Tibial nerve (tissue), 4 donors: Measurements from ENCODE around the gene FOXD4. TPM values are rescaled to one million over a fixed set of nuclear protein-coding genes. Genes with fewer than 3 reads are reported as not detected.
"Not testable (repeated sequence)": the region's sequence is repeated elsewhere in the genome, so short reads cannot be mapped to it uniquely, and the experiment has no call there.

ENCODE experiments used
- DNase-seq, 2 donors: peaks; one replicate each; pipeline ENCODE4 v3.0.0-alpha.2; 2019; ENCODE audit warnings: low spot score in 2 of 2
- H3K27ac ChIP-seq, 4 donors: fragments of 200-600 bp; sonication (generic) in 3 of 4; one replicate each; pipeline ENCODE4 v1.5.1; 2017 to 2019; ENCODE audit warnings: mild to moderate bottlenecking in 1 of 4
- H3K27me3 ChIP-seq, 2 donors: fragments of 200-600 bp; sonication (generic) in 1 of 2; one replicate each; pipeline versions ENCODE4 v1.5.1 to v1.6.0; 2017 to 2019
- H3K36me3 ChIP-seq, 3 donors: fragments of 200-600 bp; sonication (generic); one replicate each; pipeline ENCODE4 v1.5.1; 2018 to 2019
- H3K4me1 ChIP-seq, 4 donors: fragments of 200-600 bp; sonication (generic) in 3 of 4; one replicate each; pipeline ENCODE4 v1.5.1; 2017 to 2019
- H3K4me3 ChIP-seq, 4 donors: fragments of 200-600 bp; sonication (generic) in 3 of 4; one replicate each; pipeline ENCODE4 v1.5.1; 2017 to 2019; ENCODE audit warnings: mild to moderate bottlenecking in 1 of 4, moderate library complexity in 1 of 4
- H3K9me3 ChIP-seq, 4 donors: fragments of 200-600 bp; sonication (generic) in 3 of 4; one replicate each; pipeline ENCODE4 v1.5.1; 2017 to 2019
- WGBS, 2 donors: methylation state at CpG; one replicate each; pipeline ENCODE4 v1.1.5; 2018; 5-methylcytosine and 5-hydroxymethylcytosine counted together
- total RNA-seq, 4 donors: library from RNA; depleted of rRNA; stranded (reverse); fragments of >200 nt; gene quantifications; one replicate each; pipeline ENCODE4 v1.1.0, GENCODE V29; 2016

The FOXD4 gene
- not detected for total RNA-seq

GRCh38 chr9:117995-118467 is at the start of gene FOXD4:
TSS of gene FOXD4 (minus strand) at chr9:118417. CDS start at chr9:118119, 298 bp downstream.
- Histone ChIP-seq H3K27me3 (peaks cover 2 to 48% of the 10 kb centered on the region in 2 donors), H3K4me1 (peaks cover 0 to 32% (median 15%) of the 10 kb centered on the region in 4 donors)
- not testable (repeated sequence) for H3K36me3 ChIP-seq, H3K9me3 ChIP-seq, H3K4me3 ChIP-seq, DNase-seq, H3K27ac ChIP-seq
- 21 to 22% methylated on average over 26 to 28 of the region's 30 CpGs for WGBS, 2 donors

GRCh38 chr9:159871-160270 is 41.7 kb upstream of the FOXD4 start:
- H3K4me1 ChIP-seq, DNase-seq, H3K27ac ChIP-seq, H3K27me3 ChIP-seq, H3K4me3 ChIP-seq, H3K36me3 ChIP-seq, H3K9me3 ChIP-seq: not testable (repeated sequence)
- 15% methylated on average over 1 of the region's 1 CpG; no CpG with 5 or more reads in 1 of the 2 donors for WGBS, 2 donors

- H3K27me3 ChIP-seq, H3K4me3 ChIP-seq, DNase-seq, H3K9me3 ChIP-seq, H3K36me3 ChIP-seq, H3K4me1 ChIP-seq, H3K27ac ChIP-seq: not testable (repeated sequence)
These were observed 33.0 kb upstream of the FOXD4 start for GRCh38 chr9:151173-151572.

- H3K27ac ChIP-seq, H3K4me1 ChIP-seq, H3K27me3 ChIP-seq, H3K4me3 ChIP-seq, DNase-seq, H3K9me3 ChIP-seq, H3K36me3 ChIP-seq: not testable (repeated sequence)
- WGBS, 2 donors = 96% methylated on average over 13 to 14 of the region's 17 CpGs
These were observed 21.7 kb upstream of the FOXD4 start for GRCh38 chr9:139880-140279.

- peaks cover 2 to 55% of the 10 kb centered on the region in 2 donors for H3K27me3 ChIP-seq
- 2 to 7% methylated on average over 25 of the region's 71 CpGs for WGBS, 2 donors
- not testable (repeated sequence) for DNase-seq
These were observed 848 bp downstream of the FOXD4 start for GRCh38 chr9:117144-117994.

GRCh38 chr9:116239-117077 is 1.8 kb downstream of the FOXD4 start:
- WGBS, 2 donors = 16 to 22% methylated on average over 10 to 21 of the region's 41 CpGs
- DNase-seq, H3K4me3 ChIP-seq, H3K36me3 ChIP-seq, H3K27ac ChIP-seq, H3K9me3 ChIP-seq: not testable (repeated sequence)
- Histone ChIP-seq H3K27me3 (peaks cover 2 to 62% of the 10 kb centered on the region in 2 donors), H3K4me1 (peaks cover 0 to 36% (median 15%) of the 10 kb centered on the region in 4 donors)

More at GRCh38 chr9:117144-117994, 848 bp downstream of the FOXD4 start:
- not testable (repeated sequence) for H3K36me3 ChIP-seq, H3K4me3 ChIP-seq, H3K9me3 ChIP-seq, H3K27ac ChIP-seq
- H3K4me1 ChIP-seq = peaks cover 0 to 36% (median 15%) of the 10 kb centered on the region in 4 donors

- H3K9me3 ChIP-seq, H3K27ac ChIP-seq, DNase-seq, H3K36me3 ChIP-seq: not testable (repeated sequence)
- Histone ChIP-seq H3K4me3 (peak overlapping the region in 1 of 4 donors; percentile 28), H3K27me3 (peaks cover 2 to 66% of the 10 kb centered on the region in 2 donors), H3K4me1 (peaks cover 0 to 36% (median 15%) of the 10 kb centered on the region in 4 donors)
- 8 to 12% methylated on average over 9 to 10 of the region's 11 CpGs for WGBS, 2 donors
These were observed 3.1 kb downstream of the FOXD4 start for GRCh38 chr9:115118-115451.

GRCh38 chr9:114267-115117 is 3.7 kb downstream of the FOXD4 start:
- H3K36me3 ChIP-seq, H3K9me3 ChIP-seq, DNase-seq, H3K27ac ChIP-seq: not testable (repeated sequence)
- peak overlapping the region; percentile 24 to 53 (median 33) for H3K4me3 ChIP-seq
- peaks cover 0 to 36% (median 15%) of the 10 kb centered on the region in 4 donors for H3K4me1 ChIP-seq
- WGBS, 2 donors = 1 to 5% methylated on average over 30 to 43 of the region's 73 CpGs
- H3K27me3 ChIP-seq = peaks cover 2 to 72% of the 10 kb centered on the region in 2 donors

GRCh38 chr9:113468-114266 is 4.5 kb downstream of the FOXD4 start:
- H3K4me1 ChIP-seq = peaks cover 0 to 36% (median 15%) of the 10 kb centered on the region in 4 donors
- not testable (repeated sequence) for H3K27ac ChIP-seq, DNase-seq, H3K9me3 ChIP-seq, H3K36me3 ChIP-seq
- H3K27me3 ChIP-seq = peaks cover 2 to 79% of the 10 kb centered on the region in 2 donors
- 1% methylated on average over 83 to 92 of the region's 111 CpGs for WGBS, 2 donors
- peak overlapping the region; percentile 24 to 53 (median 33) for H3K4me3 ChIP-seq

GRCh38 chr9:112589-113467 is 5.4 kb downstream of the FOXD4 start:
- H3K27ac ChIP-seq, DNase-seq, H3K9me3 ChIP-seq, H3K36me3 ChIP-seq: not testable (repeated sequence)
- WGBS, 2 donors = 12 to 16% methylated on average over 22 to 24 of the region's 55 CpGs
- H3K4me1 ChIP-seq = peaks cover 0 to 35% (median 15%) of the 10 kb centered on the region in 4 donors
- peak overlapping the region in 2 of 4 donors; percentile 38 to 53 for H3K4me3 ChIP-seq
- peaks cover 2 to 73% of the 10 kb centered on the region in 2 donors for H3K27me3 ChIP-seq

- H3K4me3 ChIP-seq, DNase-seq, H3K36me3 ChIP-seq, H3K9me3 ChIP-seq, H3K27ac ChIP-seq: not testable (repeated sequence)
- 24 to 44% methylated on average over 4 of the region's 4 CpGs for WGBS, 2 donors
- Histone ChIP-seq H3K4me1 (peaks cover 0 to 25% (median 15%) of the 10 kb centered on the region in 4 donors), H3K27me3 (peaks cover 2 to 56% of the 10 kb centered on the region in 2 donors)
These were observed 7.5 kb downstream of the FOXD4 start for GRCh38 chr9:110672-111071.
